ENCODE data around the gene PCOLCE2. TPM values are rescaled to one million over a fixed set of nuclear protein-coding genes. Genes with fewer than 3 reads are reported as not detected.
"Not testable (repeated sequence)": the region's sequence is repeated elsewhere in the genome, so short reads cannot be mapped to it uniquely, and the experiment has no call there.

PCOLCE2 gene
- total RNA-seq, 1 donor from 2014 or later: 52.7 TPM

DNA sequence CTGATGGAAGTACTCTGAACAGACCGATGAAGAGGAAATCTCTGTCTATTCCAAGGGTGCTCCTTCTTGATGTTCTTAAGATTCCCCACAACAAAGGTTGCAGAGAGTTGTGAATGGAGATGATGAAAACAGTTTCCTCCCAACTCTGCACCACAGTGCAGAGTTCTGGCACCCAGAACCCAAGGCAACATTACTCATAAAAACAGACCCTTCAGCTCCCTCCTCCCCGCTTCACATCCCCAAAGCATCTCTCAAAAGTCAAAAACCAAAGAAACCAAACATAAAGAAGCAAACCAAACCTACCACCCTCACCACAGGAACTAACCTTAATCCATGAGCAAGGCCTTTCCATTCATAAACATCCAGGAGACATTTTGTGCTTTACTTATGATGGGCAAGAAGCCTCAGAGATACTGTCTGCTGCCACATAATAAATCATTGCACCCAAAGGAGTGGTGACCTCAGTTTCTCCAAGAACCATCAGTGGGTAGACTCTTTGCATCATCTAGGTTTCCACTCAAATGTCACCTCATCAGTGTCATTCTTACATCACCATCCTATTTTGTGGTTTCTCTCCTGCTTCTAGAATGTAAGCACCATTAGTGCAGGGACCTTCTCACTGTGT, 13.2 kb downstream of the PCOLCE2 start:
- no peak for DNase-seq
- ATAC-seq (ENCODE audit: poor library complexity): no peak
- intact Hi-C loops (cut with DNase I): no loop called here

DNA sequence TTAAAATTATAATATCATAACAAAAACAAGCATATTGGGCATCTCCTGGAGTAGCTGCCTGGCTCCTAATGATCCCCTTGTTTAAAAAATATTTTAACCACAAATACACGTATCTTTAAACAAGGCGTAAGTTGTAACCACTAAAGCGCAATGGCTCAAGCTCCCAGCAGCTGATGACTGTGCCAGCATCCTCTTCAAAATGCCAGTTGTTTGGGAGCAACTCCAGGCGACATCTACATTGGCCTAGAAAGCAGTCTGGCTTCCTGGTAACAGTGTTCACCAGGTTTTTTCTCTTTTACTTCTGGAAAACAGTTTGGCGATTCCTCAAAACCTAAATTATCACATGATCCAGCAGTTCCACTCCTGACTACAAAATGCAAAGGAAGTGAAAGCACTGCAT, 13.8 kb downstream of the PCOLCE2 start:
- DNase-seq: no peak
- ATAC-seq (ENCODE audit: poor library complexity): peak; percentile 84
- intact Hi-C loops (cut with DNase I): no loop called here

DNA sequence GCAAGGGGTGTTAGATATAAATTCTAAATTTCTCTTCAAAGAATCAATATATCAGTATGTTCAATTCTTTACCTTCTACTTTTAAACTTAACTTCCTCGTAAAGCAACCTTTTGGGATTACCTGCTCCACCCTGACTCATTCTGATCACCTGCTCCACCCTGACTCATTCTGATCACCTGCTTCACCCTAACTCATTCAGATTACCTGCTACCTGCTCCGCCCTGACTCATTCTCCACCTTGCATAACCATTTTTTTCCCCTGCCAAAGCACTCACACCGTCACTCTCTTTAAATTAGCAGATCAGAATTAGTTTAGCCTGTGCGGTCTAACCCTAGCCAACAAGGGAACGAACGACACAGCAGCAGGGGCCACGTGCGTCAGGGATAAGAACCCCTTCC, 20.5 kb downstream of the PCOLCE2 start:
- intact Hi-C loops (cut with DNase I); ATAC-seq (ENCODE audit: poor library complexity); DNase-seq: not testable (repeated sequence)

DNA sequence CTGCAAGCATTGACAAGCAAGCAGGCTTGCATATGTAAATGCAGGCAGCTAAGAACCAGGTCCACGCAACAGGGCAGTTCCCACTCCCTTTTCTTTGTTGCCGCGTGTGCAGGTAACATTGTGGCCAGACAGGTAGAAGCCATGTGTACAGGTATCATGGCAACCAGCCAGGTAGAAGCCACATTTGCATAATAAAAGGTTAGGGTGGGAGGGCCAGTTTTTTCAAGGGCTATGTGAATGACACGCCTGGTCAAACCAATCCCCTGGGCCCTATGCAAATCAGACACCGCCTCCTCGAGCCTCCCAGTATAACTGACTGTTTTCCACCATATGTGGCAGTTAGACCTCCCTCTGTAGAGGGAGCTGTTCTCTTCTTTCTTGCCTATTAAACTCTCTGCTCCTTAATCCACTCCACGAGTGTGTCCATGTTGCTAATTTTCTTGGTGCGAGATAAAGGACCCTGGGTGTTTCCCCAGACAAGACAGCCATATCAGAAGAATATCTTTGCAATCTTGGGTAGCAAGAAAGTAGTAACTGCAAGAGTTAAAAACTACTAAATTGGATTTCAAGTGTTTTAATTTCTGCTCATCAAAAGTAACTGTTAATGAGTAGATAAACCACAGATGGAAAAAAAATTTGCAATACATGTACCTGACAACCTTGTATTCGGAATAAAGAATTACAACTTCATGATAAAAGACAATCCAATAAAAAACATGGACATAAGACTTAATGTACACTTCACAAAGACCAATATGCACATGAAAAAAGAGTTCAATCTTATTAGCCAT, 21.8 kb downstream of the PCOLCE2 start:
- ATAC-seq (ENCODE audit: poor library complexity) (no peak), DNase-seq (no peak)

DNA sequence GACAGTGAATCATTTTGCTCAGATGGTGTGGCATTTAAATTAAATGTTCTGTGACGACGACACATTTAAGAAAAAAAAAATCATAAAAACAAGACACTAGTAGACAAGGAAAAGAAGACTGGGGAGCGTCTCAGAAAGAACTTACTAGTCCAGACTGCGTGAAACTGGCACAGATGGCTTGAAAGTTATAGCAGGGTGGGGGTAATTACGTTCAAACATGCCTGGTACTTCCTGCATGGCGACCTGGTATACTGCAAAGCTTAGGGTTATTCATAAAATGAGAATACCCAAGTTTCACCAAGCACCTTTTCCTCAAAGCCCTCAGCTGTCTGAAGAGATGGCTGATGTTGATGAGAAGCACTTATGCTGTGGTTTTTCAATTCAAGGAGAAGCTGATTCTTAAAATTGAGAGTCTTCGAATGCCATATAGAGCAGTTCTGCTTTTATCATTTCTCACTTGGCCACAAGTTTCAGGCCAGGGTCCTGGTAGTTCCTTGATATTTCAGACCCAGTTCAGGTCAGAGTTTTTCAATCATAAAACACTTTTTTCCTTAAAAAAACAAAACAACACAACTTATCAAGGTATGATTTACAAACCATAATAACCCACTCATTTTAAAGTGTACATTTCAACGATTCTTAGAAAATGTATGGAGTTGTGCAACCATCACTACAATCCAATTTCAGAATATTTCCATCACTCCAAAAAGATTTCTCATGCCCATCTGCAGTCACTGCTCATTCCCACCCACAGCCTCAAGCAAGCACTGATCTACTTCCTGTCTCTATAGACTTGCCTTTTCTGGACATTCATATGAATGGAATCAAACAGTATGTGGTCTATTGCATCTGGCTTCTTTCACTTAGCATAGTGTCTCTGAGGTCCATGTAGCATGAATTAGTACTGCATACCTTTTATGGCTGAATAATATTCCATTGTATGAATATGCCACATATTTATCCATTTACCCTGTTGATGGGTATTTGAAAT, 24.7 kb downstream of the PCOLCE2 start:
- DNase-seq: no peak
- no peak for ATAC-seq (ENCODE audit: poor library complexity)
- intact Hi-C loops (cut with DNase I): no loop called here

More for the DNA sequence above, 21.8 kb downstream of the PCOLCE2 start:
- intact Hi-C loops (cut with DNase I): no loop called here

DNA sequence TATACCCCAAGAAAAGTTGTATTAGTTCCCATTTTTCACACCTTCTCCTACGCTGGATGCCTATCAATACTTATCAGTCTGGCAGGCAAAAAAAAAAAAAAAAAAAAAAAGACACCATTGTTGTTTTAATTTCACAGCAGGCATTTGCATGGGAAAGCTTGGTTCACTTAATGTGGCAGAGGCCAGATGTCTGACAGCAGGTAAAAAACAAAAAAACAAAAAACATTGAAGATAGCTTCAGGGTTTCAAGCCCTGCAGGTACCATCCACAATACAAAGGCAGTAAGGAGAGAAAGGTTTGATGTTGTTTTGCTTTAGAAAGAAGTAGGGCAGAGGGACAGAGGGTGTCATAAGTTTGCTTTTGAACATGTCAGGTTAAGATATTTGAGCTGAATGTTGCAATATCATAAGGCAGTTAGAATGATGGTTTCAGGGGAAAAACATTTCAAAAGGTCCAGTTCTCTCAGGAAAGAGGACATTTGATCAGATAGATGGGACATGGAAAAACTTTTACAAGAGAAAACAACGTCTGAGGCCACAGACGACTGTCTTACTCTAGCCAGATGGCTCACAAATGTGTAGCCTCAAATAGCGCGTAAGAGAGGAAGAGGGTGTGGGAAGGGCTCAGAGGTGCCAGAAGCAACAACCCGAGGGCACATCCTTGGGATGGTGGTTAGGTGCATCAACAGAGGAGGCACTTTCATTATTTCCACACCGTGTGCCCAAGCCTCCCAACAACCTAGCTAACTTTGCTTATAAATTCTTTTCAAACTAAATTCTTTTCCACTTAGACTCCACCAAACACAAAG, 25.7 kb downstream of the PCOLCE2 start:
- no peak for DNase-seq
- ATAC-seq (ENCODE audit: poor library complexity): peak; percentile 43
- intact Hi-C loops (cut with DNase I): no loop called here

DNA sequence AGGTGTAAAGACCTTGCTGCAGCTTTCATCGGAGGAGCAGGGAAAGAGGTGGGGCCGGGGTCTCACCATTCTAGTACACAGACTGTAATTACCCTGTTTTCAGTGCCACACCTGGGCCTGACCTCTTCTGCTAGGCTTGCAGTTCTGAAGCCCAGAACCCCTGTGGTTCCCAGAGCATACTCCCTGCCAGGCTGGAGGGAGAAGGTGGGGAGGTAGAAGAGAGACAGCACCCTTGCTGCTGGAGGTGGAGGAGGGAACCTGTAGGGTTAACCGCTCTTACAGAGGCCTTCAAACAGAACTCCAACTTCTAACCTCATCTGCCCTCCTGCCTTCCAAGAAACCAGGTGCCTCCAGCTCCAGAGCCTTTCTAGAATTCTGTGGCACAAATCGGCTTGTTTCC, 27.0 kb downstream of the PCOLCE2 start:
- DNase-seq (no peak), ATAC-seq (ENCODE audit: poor library complexity) (no peak)
- intact Hi-C loops (cut with DNase I): no loop called here

DNA sequence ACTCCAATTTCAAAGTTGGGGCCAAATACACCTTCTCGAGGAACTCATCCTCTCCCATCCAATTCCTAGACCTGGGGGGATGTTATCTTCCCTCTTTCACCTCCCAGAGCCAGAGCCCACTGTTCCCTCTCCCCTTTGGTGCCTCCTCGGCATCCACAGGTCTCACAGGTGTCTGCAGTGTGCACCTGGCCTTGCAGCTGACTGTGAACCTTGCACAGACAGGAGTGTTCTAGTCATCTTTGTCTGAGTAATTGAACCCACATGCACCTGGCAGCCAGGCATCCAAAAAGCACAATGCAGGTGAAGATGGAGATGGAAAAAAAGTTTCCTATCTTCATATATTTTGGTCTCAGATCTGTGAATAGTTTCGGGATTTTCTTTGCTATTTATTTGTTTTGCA, 30.8 kb downstream of the PCOLCE2 start:
- ATAC-seq (ENCODE audit: poor library complexity): no peak
- intact Hi-C loops (cut with DNase I): loop anchor here (10.0 kb wide), 1 partner anchor 117 kb away; no protein-coding TSS in a partner anchor
- DNase-seq: no peak

DNA sequence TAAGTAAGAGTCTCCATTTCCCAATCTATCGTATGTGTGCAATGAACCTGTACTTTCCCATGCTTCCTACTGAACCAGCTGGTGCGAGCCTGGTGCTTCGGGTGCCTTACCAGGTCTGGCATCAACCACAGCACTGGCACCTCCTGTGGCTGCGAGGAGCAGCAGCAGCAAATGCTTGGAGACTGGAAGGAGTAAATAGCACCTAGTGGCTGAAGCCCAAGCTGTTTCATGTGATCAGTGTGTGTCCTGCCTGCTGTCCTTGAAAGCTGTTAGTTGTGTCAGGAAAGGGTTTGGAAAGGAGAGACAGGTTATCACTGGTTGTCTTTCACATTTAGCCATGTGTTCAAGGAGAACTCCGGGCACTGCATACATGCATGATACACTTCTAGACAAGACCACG, 31.8 kb downstream of the PCOLCE2 start:
- ATAC-seq (ENCODE audit: poor library complexity) (peak; percentile 95), DNase-seq (peak; percentile 81)

DNA sequence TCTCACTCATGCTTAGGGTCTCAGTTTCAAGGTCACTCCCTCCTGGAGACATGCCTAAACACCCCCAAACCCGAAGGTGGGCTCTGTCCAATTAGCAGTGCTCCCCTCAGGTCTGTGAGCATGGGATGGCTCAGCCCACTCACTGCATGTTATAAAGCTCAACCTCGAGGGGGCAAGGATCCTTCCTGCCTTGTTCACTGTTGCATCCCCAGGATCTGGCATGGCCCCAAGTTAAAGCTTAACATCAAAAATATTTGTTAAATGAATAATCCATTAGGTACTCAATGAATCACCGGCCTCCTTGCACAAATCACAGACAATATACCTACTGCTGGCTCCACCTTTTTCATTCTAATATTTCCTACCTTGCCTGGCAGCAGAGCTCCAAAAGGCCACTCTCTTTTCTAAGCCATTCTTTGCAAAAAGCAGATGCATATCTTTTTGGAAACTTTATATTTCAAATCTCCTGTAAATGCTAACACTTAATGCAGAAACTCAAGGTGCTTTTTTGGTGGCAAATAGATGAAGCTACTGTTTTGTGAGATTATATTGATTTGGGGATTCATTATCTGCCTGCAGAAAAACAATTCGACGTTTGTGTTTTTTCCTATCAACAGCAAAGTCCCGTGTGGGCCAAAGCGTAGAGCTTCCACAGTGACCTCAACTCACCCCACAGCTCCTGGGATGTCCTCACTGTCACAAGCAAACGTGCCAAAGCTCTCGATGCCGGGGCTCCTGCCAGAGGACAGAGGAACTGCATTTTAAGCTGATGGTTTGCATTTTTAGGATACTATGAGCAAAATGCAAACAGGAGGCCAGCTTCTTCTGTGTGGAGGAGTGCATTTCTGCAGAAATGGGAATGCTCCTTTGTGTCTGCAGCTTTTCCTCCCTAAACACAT, 35.4 kb downstream of the PCOLCE2 start:
- intact Hi-C loops (cut with DNase I): loop anchor here (10.0 kb wide), 1 partner anchor 121 kb away; no protein-coding TSS in a partner anchor
- ATAC-seq (ENCODE audit: poor library complexity) (peak; percentile 71), DNase-seq (peak; percentile 86)

More for the DNA sequence above, 31.8 kb downstream of the PCOLCE2 start:
- intact Hi-C loops (cut with DNase I): loop anchor here (10.0 kb wide), 1 partner anchor 118 kb away; no protein-coding TSS in a partner anchor

DNA sequence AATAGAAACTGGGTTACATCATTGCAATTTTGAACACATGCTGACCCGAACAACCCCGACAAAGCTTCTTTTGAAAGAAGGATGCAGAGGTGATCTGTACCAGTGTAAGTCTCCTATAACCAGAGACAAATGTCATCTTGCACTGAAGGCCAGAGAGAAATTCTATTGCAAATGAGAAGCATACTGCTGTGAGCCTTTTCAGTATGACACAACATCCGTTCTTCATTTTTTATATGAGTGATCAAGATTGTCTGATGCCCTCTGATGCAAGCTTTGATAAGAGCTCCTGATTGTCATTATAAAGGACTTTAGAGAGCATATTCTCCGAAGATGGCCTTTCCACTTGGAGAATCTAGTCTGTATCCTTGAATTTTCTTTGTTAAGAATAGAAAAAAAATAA, 36.9 kb downstream of the PCOLCE2 start:
- DNase-seq: no peak
- intact Hi-C loops (cut with DNase I): loop anchor here (10.0 kb wide), 1 partner anchor 123 kb away; no protein-coding TSS in a partner anchor
- no peak for ATAC-seq (ENCODE audit: poor library complexity)

DNA sequence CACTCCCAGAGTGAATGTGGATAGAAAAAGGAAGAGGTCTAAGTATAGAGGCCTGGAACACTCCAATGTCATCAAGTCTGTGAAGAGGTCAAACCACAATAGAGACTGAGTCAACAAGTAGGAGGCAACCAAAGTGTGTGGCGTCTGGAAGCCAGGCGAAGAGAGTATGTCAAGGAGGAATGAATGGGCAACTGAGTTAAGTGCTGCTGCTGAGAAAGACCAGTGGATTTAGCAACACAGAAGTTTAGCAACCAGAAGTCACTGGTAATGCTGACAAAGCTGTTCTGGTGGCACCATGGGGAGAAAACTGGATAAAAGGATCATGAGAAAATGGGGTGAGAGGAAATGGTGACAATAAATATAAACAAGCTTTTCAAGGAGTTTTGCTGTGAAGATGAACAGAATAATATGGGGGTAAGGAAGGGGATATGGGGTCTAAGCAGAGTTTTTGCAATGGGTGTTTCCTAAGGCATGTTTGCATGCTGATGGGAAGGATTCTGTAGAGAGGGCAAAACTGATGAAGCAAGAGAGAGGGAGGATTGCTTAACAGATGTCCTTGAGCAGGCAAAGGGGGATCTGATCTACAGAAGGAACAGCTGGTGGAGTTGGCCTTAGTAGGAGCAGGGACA, 38.4 kb downstream of the PCOLCE2 start:
- intact Hi-C loops (cut with DNase I): loop anchor here (10.0 kb wide), 1 partner anchor 124 kb away; no protein-coding TSS in a partner anchor

DNA sequence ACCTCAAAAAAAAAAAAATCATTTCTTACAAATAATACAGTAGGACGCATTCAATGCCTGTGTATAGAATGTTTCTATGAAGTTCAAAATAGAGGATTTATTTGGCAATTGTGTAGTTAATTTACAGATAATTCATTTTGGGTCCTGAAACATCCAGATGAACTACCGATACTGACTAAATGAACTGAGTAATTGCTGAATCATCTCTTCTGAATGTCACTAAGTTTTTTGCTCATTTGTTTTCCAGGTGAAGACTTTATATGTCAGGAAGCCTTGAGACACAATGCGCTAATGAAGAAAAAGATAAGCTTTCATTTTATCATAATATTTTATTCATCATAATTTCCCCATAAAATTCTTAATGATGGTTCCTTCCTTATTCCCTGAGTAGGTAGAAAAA, 39.7 kb downstream of the PCOLCE2 start:
- no peak for ATAC-seq (ENCODE audit: poor library complexity)
- intact Hi-C loops (cut with DNase I): no loop called here
- no peak for DNase-seq

More for the DNA sequence above, 38.4 kb downstream of the PCOLCE2 start:
- DNase-seq: no peak
- peak; percentile 59 for ATAC-seq (ENCODE audit: poor library complexity)

DNA sequence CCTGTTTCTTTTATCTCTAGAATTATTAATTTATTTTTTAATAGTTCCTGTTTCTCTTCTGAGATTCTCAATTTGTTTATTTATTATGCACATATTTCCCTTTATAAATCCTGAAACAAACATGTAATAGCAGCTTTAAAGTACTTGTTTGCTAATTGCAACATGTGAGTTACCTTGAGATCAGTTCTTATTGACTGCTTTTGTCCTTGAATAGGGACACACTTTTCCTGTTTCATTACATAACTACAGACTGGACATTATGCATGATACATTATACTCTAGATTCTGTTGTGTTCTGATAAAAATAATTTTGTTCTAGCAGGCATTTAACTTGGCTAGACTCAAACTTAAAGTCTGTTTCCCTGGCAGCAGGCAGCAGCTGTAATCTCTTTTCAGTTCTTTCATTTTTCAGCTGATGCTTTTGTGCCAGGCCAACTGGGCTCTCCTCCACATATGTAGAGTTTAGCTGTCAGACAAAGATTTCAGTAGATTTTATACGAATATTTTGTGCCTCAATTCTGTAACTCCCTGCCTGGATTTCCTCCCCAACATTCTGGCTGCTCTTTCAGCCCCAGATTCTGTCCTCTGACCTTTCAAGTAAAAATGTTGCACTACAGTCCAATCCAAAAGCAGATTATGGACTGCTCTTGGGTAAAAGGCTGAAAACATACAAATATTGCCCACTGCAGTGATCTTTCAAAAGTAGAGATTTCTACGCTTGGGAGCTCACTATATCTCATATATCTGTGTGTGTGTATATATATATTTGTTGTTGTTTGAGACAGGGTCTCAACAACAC, 41.9 kb downstream of the PCOLCE2 start:
- intact Hi-C loops (cut with DNase I): no loop called here
- ATAC-seq (ENCODE audit: poor library complexity) (peak; percentile 38), DNase-seq (no peak)

DNA sequence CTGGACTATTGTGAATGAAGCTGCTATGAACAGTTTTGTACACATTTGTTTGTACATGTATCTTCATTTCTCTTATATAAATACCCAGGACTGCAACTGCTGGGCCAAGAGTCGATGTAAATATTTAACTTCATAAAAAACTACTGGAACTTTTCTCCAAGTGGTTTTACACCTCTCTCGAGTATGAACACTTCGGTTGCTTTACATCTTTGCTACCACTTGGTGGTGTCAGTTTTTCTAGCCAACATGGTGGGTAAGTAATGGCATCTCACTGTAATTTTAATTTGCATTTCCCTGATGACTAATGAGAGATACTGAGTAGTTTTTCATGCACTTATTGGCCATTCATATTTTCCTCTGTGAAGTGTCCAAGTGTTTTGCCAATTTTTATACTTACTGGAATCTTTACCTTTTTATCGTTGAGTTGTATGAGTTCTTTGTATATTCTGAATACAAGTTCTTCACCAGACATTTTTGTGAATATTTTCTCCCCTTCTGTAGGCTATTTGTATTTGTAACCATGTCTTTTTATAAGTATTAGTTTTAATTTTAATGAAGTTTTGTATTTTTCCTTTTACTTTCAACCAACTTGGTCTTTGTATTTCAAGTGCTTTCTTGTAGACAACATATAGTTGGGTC, 44.4 kb downstream of the PCOLCE2 start:
- intact Hi-C loops (cut with DNase I): no loop called here
- DNase-seq (no peak), ATAC-seq (ENCODE audit: poor library complexity) (no peak)

Measured in Right ventricle myocardium superior (tissue), 1 donor.